IMR-90 (cell line): ENCODE measurements around the gene MYEOV. TPM values are rescaled to one million over a fixed set of nuclear protein-coding genes. Genes with fewer than 3 reads are reported as not detected.

Experiments
- ATAC-seq: fragments of 200-7000 bp; cut with Tn5 transposase; 2 replicates; pipeline ENCODE4 v1.9.1; 2020; ENCODE audit warnings: low read depth, mild to moderate bottlenecking, moderate library complexity
- BruUV-seq: library from RNA; stranded (reverse); fragments of 400-500 nt; replicated peaks from 2 replicates; lab custom pipeline; 2021; lab: Mats Ljungman, UMichigan
- CTCF ChIA-PET: fragments of 300-600 bp; formaldehyde crosslinking; extraction: SDS; loops from one replicate; lab custom pipeline; 2021; ENCODE audit warnings: antibody characterized with exemption; lab: Yijun Ruan, JAX
- POLR2A ChIA-PET: fragments of 300-600 bp; sonication (Branson Sonifier 250); formaldehyde crosslinking; loops from one replicate; lab custom pipeline; 2022; ENCODE audit warnings: antibody characterized with exemption; ENCODE audit not compliant: unreplicated experiment; lab: Charles Lee
- DNase-seq: peaks from one replicate; pipeline ENCODE4 v3.0.0; 2013
- H2AFZ ChIP-seq: replicated peaks from 2 replicates; pipeline ENCODE3; 2013; ENCODE audit warnings: low read length, mild to moderate bottlenecking; ENCODE audit not compliant: poor library complexity
- H2AK5ac ChIP-seq: 2 replicates; pipeline ENCODE4 v1.6.1; 2013; ENCODE audit warnings: low read depth, low read length, inconsistent platforms
- H2AK9ac ChIP-seq: replicated peaks from 2 replicates; pipeline ENCODE3; 2013; ENCODE audit warnings: mild to moderate bottlenecking, low read depth, low read length, moderate library complexity; ENCODE audit not compliant: poor library complexity
- H2BK120ac ChIP-seq: 2 replicates; pipeline ENCODE4 v1.6.1; 2013; ENCODE audit warnings: low read depth, low read length, inconsistent platforms
- H2BK15ac ChIP-seq: 3 replicates; pipeline ENCODE4 v1.6.1; 2013; ENCODE audit warnings: low read depth, low read length, inconsistent platforms
- H2BK20ac ChIP-seq: 2 replicates; pipeline ENCODE4 v1.6.1; 2013; ENCODE audit warnings: low read depth, mild to moderate bottlenecking, inconsistent platforms, low read length, moderate library complexity
- H2BK5ac ChIP-seq: 2 replicates; pipeline ENCODE4 v1.6.1; 2013; ENCODE audit warnings: mild to moderate bottlenecking, low read depth, low read length, inconsistent platforms; ENCODE audit not compliant: poor library complexity, severe bottlenecking
- H3K14ac ChIP-seq: replicated peaks from 2 replicates; pipeline ENCODE4 v1.6.1; 2013; ENCODE audit warnings: low read depth, low read length, inconsistent platforms
- H3K18ac ChIP-seq: 2 replicates; pipeline ENCODE4 v1.6.1; 2013; ENCODE audit warnings: low read depth, low read length, control low read depth
- H3K23ac ChIP-seq: 2 replicates; pipeline ENCODE4 v1.6.1; 2013; ENCODE audit warnings: low read depth, low read length, inconsistent platforms
- H3K27ac ChIP-seq: 2 replicates; pipeline ENCODE4 v1.5.1; 2013; ENCODE audit warnings: mild to moderate bottlenecking, control low read depth, low read length; ENCODE audit not compliant: insufficient read depth
- H3K27me3 ChIP-seq: 2 replicates; pipeline ENCODE4 v1.6.1; 2013; ENCODE audit warnings: low read length; ENCODE audit not compliant: control insufficient read depth, insufficient read depth
- H3K36me3 ChIP-seq: 2 replicates; pipeline ENCODE4 v1.6.1; 2013; ENCODE audit warnings: low read length, mixed read lengths; ENCODE audit not compliant: control insufficient read depth, insufficient read depth
- H3K4ac ChIP-seq: 2 replicates; pipeline ENCODE4 v1.6.1; 2013; ENCODE audit warnings: low read depth, low read length, inconsistent platforms
- H3K4me1 ChIP-seq: 2 replicates; pipeline ENCODE4 v1.6.1; 2013; ENCODE audit warnings: low read length, mixed read lengths; ENCODE audit not compliant: control insufficient read depth, insufficient read depth
- H3K4me2 ChIP-seq: 2 replicates; pipeline ENCODE4 v1.6.1; 2013; ENCODE audit warnings: low read depth, mild to moderate bottlenecking, control low read depth, low read length, moderate library complexity
- H3K4me3 ChIP-seq: 2 replicates; pipeline ENCODE4 v1.5.1; 2013; ENCODE audit warnings: low read depth, mild to moderate bottlenecking, control low read depth, low read length, moderate library complexity; ENCODE audit not compliant: insufficient read depth
- H3K56ac ChIP-seq: 2 replicates; pipeline ENCODE4 v1.6.1; 2013; ENCODE audit warnings: low read length, inconsistent platforms; ENCODE audit not compliant: insufficient read depth; ENCODE audit errors: extremely low read depth
- H3K79me1 ChIP-seq, 2 experiments: 2 replicates each; pipeline ENCODE4 v1.6.1; 2013; ENCODE audit warnings: low read length in 2 of 2, inconsistent platforms in 1 of 2, low read depth in 1 of 2
- H3K9ac ChIP-seq: 2 replicates; pipeline ENCODE4 v1.6.1; 2013; ENCODE audit warnings: low read depth, low read length, control low read depth
- H3K9me1 ChIP-seq: 2 replicates; pipeline ENCODE4 v1.6.1; 2013; ENCODE audit warnings: low read length, inconsistent platforms; ENCODE audit not compliant: insufficient read depth
- H3K9me3 ChIP-seq: 2 replicates; pipeline ENCODE4 v1.6.1; 2013; ENCODE audit warnings: low read length; ENCODE audit not compliant: control insufficient read depth, insufficient read depth
- H4K20me1 ChIP-seq: 2 replicates; pipeline ENCODE4 v1.6.1; 2013; ENCODE audit warnings: low read length, inconsistent platforms; ENCODE audit not compliant: insufficient read depth
- H4K5ac ChIP-seq: 2 replicates; pipeline ENCODE4 v1.6.1; 2013; ENCODE audit warnings: mild to moderate bottlenecking, low read depth, low read length, control low read depth
- H4K8ac ChIP-seq, 2 experiments: 2 replicates each; pipeline ENCODE4 v1.6.1; 2013; ENCODE audit warnings: low read depth in 2 of 2, low read length in 2 of 2, control low read depth in 1 of 2, inconsistent platforms in 1 of 2
- H4K91ac ChIP-seq: 2 replicates; pipeline ENCODE4 v1.6.1; 2013; ENCODE audit warnings: low read depth, low read length, inconsistent platforms; ENCODE audit not compliant: insufficient read depth
- CEBPB ChIP-seq: IDR thresholded peaks from 2 replicates; pipeline ENCODE4 v1.6.1; 2012; ENCODE audit warnings: low read depth, low read length, improper control_type of control experiment
- CHD1 ChIP-seq: IDR thresholded peaks from 2 replicates; pipeline ENCODE4 v1.6.1; 2012; ENCODE audit warnings: low read depth, low read length, improper control_type of control experiment
- FOS ChIP-seq: fragments of 150-350 bp; IDR thresholded peaks from 2 replicates; pipeline ENCODE4 v1.6.1; 2016; ENCODE audit warnings: low read depth, low read length
- MAFK ChIP-seq: IDR thresholded peaks from 2 replicates; pipeline ENCODE4 v1.6.1; 2012; ENCODE audit warnings: low read depth, low read length, improper control_type of control experiment
- MAZ ChIP-seq: IDR thresholded peaks from 2 replicates; pipeline ENCODE4 v1.6.1; 2012; ENCODE audit warnings: low read depth, mild to moderate bottlenecking, low read length, improper control_type of control experiment, moderate library complexity, borderline replicate concordance
- MXI1 ChIP-seq: IDR thresholded peaks from 2 replicates; pipeline ENCODE4 v1.6.1; 2012; ENCODE audit warnings: low read depth, mild to moderate bottlenecking, low read length, moderate library complexity, borderline replicate concordance
- NFE2L2 ChIP-seq: fragments of 150-350 bp; IDR thresholded peaks from 2 replicates; pipeline ENCODE4 v1.6.1; 2016; ENCODE audit warnings: low read depth, mild to moderate bottlenecking, low read length
- POLR2A ChIP-seq: IDR thresholded peaks from 2 replicates; pipeline ENCODE4 v1.6.1; 2012; ENCODE audit warnings: mild to moderate bottlenecking, low read depth, low read length
- RAD21 ChIP-seq: IDR thresholded peaks from 2 replicates; pipeline ENCODE4 v1.6.1; 2012; ENCODE audit warnings: low read length, improper control_type of control experiment
- RCOR1 ChIP-seq: IDR thresholded peaks from 2 replicates; pipeline ENCODE4 v1.6.1; 2012; ENCODE audit warnings: mild to moderate bottlenecking, low read length, improper control_type of control experiment; ENCODE audit not compliant: insufficient replicate concordance
- SMC3 ChIP-seq: fragments of 150-350 bp; IDR thresholded peaks from 2 replicates; pipeline ENCODE4 v1.6.1; 2016; ENCODE audit warnings: low read depth, mild to moderate bottlenecking, antibody characterized with exemption, low read length, moderate library complexity
- WGBS, 2 experiments: methylation state at CpG; one replicate each; pipeline versions ENCODE4 v1.1.5 to v1.1.7; 2013; ENCODE audit warnings: missing lambda C conversion rate in 2 of 2; ENCODE audit not compliant: insufficient read length in 1 of 2; ENCODE audit errors: extremely low coverage in 2 of 2; 5-methylcytosine and 5-hydroxymethylcytosine counted together
- dilution Hi-C: fragments of 300-500 bp; cut with HindIII; formaldehyde crosslinking; loops from one replicate; pipeline ENCODE4 v1.14.3; 2018; ENCODE audit warnings: low sequenced_read_pairs; ENCODE audit not compliant: unreplicated experiment
- in situ Hi-C: fragments of 300-500 bp; cut with MboI; formaldehyde crosslinking; loops from 3 replicates; pipeline ENCODE4 v1.14.3; 2019; ENCODE audit warnings: low sequenced_read_pairs, inconsistent platforms, mixed read lengths
- intact Hi-C: fragments of 100-400 bp; cut with micrococcal nuclease; formaldehyde crosslinking; loops from 2 replicates; pipeline ENCODE4 v1.10.0; 2022
- polyA plus RNA-seq, 3 experiments: library from polyadenylated mRNA; depleted of rRNA; stranded (reverse); fragments of >200 nt; gene quantifications; 2 replicates each; pipeline ENCODE4 v1.2.3, GENCODE V29; 2012; ENCODE audit warnings: low replicate concordance in 1 of 3
- total RNA-seq: library from RNA; depleted of rRNA; stranded (reverse); fragments of >200 nt; gene quantifications from 2 replicates; pipeline ENCODE4 v1.2.3, GENCODE V29; 2012
- TF ChIP-seq, protein P1 (sequence below): fragments of 150-350 bp; IDR thresholded peaks from 2 replicates; pipeline ENCODE4 v1.6.1; 2016; ENCODE audit warnings: low read depth, mild to moderate bottlenecking, low read length, moderate library complexity, borderline replicate concordance
- TF ChIP-seq, protein P2 (sequence below): conservative IDR thresholded peaks from 2 replicates; pipeline ENCODE4 v1.5.1; 2012; ENCODE audit warnings: mild to moderate bottlenecking, low read depth, low read length, improper control_type of control experiment
- TF ChIP-seq, protein P3 (sequence below): fragments of 150-350 bp; IDR thresholded peaks from 2 replicates; pipeline ENCODE4 v1.6.1; 2017; ENCODE audit warnings: mild to moderate bottlenecking, antibody characterized with exemption, low read length, low read depth

Gene MYEOV
- total and polyA plus RNA-seq, 2 of the 4 experiments (the other 2 are of a cell fraction) = 5.8 to 6.8 TPM

- H2AK9ac ChIP-seq = peak overlapping the region; percentile 10
- H4K20me1 ChIP-seq = no peaks in the 10 kb centered on the region
- 95% methylated on average over 7 of the region's 15 CpGs; no CpG with 5 or more reads in 1 of the 2 experiments for WGBS, 2 experiments
- peak overlapping the region; percentile 69; the same call in 1 of the 2 replicates for H2BK120ac ChIP-seq
- no peaks in the 10 kb centered on the region for H3K27me3 ChIP-seq
- dilution Hi-C loops = no loop called here
- H2BK5ac ChIP-seq = no peak overlapping the region
- H3K4me3 ChIP-seq = no peak overlapping the region
- H3K4me2 ChIP-seq = no peak overlapping the region
- ChIA-PET CTCF (no interaction called here), POLR2A (no interaction called here)
- no peak overlapping the region for H3K56ac ChIP-seq
- H3K14ac ChIP-seq = peak overlapping the region; percentile 72
- H3K18ac ChIP-seq = no peak overlapping the region
- in situ Hi-C loops = no loop called here
- intact Hi-C loops = no loop called here
- H2AFZ ChIP-seq = no peak overlapping the region
- H3K36me3 ChIP-seq = no peaks in the 10 kb centered on the region
- peaks cover 6% of the 10 kb centered on the region for H3K4me1 ChIP-seq
- no peak overlapping the region for H3K9ac ChIP-seq
- peaks cover 12% of the 10 kb centered on the region; the same call in 1 of the 2 replicates for H3K9me1 ChIP-seq
- peak overlapping the region; percentile 84; the same call in 2 of the 3 replicates for H2BK15ac ChIP-seq
- H3K9me3 ChIP-seq = 0 out of 2 replicates have a peak, but pooled peaks cover 2% of the 10 kb centered on the region
- H4K5ac ChIP-seq = no peak overlapping the region
- H3K4ac ChIP-seq = peak overlapping the region; percentile 90
- H4K91ac ChIP-seq = no peak overlapping the region
- H2BK20ac ChIP-seq = peak overlapping the region; percentile 81; the same call in 1 of the 2 replicates
- BruUV-seq = no TSS peak
- H3K79me1 ChIP-seq = peaks cover 4 to 45% of the 10 kb centered on the region in 2 experiments; a peak in 3 of 4 replicates
- H3K23ac ChIP-seq = no peak overlapping the region
- H2AK5ac ChIP-seq = peak overlapping the region; percentile 94
- DNase-seq = no peak
- H4K8ac ChIP-seq = 0 out of 4 replicates have a peak overlapping the region, but pooled peaks of 1 of the 2 experiments have one; percentile 58
- no peak for ATAC-seq
- no peak overlapping the region for H3K27ac ChIP-seq
- TF ChIP-seq MAFK (no peak), POLR2A (no peak), RCOR1 (no peak), MAZ (no peak), CHD1 (no peak), MXI1 (no peak), SMC3 (no peak), CEBPB (no peak), RAD21 (no peak), FOS (no peak), NFE2L2 (no peak)
- TF ChIP-seq, protein P1, sequence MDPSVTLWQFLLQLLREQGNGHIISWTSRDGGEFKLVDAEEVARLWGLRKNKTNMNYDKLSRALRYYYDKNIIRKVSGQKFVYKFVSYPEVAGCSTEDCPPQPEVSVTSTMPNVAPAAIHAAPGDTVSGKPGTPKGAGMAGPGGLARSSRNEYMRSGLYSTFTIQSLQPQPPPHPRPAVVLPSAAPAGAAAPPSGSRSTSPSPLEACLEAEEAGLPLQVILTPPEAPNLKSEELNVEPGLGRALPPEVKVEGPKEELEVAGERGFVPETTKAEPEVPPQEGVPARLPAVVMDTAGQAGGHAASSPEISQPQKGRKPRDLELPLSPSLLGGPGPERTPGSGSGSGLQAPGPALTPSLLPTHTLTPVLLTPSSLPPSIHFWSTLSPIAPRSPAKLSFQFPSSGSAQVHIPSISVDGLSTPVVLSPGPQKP = no peak
- TF ChIP-seq, protein P2, sequence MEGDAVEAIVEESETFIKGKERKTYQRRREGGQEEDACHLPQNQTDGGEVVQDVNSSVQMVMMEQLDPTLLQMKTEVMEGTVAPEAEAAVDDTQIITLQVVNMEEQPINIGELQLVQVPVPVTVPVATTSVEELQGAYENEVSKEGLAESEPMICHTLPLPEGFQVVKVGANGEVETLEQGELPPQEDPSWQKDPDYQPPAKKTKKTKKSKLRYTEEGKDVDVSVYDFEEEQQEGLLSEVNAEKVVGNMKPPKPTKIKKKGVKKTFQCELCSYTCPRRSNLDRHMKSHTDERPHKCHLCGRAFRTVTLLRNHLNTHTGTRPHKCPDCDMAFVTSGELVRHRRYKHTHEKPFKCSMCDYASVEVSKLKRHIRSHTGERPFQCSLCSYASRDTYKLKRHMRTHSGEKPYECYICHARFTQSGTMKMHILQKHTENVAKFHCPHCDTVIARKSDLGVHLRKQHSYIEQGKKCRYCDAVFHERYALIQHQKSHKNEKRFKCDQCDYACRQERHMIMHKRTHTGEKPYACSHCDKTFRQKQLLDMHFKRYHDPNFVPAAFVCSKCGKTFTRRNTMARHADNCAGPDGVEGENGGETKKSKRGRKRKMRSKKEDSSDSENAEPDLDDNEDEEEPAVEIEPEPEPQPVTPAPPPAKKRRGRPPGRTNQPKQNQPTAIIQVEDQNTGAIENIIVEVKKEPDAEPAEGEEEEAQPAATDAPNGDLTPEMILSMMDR = no peak
- TF ChIP-seq, protein P3, sequence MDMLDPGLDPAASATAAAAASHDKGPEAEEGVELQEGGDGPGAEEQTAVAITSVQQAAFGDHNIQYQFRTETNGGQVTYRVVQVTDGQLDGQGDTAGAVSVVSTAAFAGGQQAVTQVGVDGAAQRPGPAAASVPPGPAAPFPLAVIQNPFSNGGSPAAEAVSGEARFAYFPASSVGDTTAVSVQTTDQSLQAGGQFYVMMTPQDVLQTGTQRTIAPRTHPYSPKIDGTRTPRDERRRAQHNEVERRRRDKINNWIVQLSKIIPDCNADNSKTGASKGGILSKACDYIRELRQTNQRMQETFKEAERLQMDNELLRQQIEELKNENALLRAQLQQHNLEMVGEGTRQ = no peak
These were observed 41.2 kb downstream of the MYEOV start for GRCh38 chr11:69335007-69335780.
